ENCODE results near the gene GNAQ. TPM values are rescaled to one million over a fixed set of nuclear protein-coding genes. Genes with fewer than 3 reads are reported as not detected.

GNAQ gene
- total and polyA plus RNA-seq, 2 experiments from 2014 or later, result 21.1 to 43.1 TPM

DNA sequence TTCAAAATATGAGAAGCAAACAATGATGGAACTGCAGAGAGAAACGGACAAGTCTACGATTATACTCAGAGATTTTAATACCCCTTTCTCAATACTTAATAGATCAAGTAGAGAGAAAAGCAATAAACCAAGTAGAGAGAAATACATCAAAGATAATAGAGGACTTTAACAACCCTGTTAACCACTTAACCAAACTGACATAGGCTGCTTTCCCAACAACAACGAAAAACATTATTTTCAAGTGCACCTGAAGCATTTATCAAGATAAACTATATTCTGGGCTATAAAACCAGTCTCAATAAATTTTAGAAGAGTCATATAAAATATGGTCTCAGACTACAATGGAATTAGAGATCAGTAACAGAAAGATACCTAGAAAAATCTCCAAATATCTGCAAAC is 67.4 kb downstream of the GNAQ start:
- Histone ChIP-seq H3F3A (replicated peaks; ENCODE audit: low read depth) (no peaks in the 10 kb centered on the region), H3K4me1 (ENCODE audit: insufficient read depth) (peaks cover 47% of the 10 kb centered on the region), H4K20me1 (replicated peaks; ENCODE audit: insufficient read depth) (no peaks in the 10 kb centered on the region), H3K27me3 (ENCODE audit: insufficient read depth) (no peaks in the 10 kb centered on the region), H3K4me2 (no peak overlapping the region), H3K27ac (ENCODE audit: low read depth) (no peak overlapping the region), H3K9me2 (ENCODE audit: insufficient read depth) (no peaks in the 10 kb centered on the region), H2AFZ (no peak overlapping the region), H3K4me3 (no peak overlapping the region), H3K79me2 (replicated peaks; ENCODE audit: insufficient read depth) (peaks cover 100% of the 10 kb centered on the region), H3K36me3 (ENCODE audit: insufficient read depth) (no peaks in the 10 kb centered on the region)
- Mint-ChIP-seq H3K9me3 (no peaks in the 10 kb centered on the region), H3K36me3 (ENCODE audit: low read depth) (peaks cover 7% of the 10 kb centered on the region; the same call in 1 of the 3 replicates), H3K27me3 (ENCODE audit: insufficient read depth, low read depth, poor library complexity) (peaks cover 8% of the 10 kb centered on the region), H3K4me1 (peaks cover 66% of the 10 kb centered on the region), H3K4me3 (no peak overlapping the region), H3K27ac (no peak overlapping the region)
- no peak for TF ChIP-seq ZNF114 (CRISPR knock-in tag; IDR thresholded peaks at IDR 0.05)
- no peak for TF ChIP-seq STAT1 (IDR thresholded peaks at IDR 0.05; ENCODE audit: unreplicated experiment)
- TF ChIP-seq, protein P1, sequence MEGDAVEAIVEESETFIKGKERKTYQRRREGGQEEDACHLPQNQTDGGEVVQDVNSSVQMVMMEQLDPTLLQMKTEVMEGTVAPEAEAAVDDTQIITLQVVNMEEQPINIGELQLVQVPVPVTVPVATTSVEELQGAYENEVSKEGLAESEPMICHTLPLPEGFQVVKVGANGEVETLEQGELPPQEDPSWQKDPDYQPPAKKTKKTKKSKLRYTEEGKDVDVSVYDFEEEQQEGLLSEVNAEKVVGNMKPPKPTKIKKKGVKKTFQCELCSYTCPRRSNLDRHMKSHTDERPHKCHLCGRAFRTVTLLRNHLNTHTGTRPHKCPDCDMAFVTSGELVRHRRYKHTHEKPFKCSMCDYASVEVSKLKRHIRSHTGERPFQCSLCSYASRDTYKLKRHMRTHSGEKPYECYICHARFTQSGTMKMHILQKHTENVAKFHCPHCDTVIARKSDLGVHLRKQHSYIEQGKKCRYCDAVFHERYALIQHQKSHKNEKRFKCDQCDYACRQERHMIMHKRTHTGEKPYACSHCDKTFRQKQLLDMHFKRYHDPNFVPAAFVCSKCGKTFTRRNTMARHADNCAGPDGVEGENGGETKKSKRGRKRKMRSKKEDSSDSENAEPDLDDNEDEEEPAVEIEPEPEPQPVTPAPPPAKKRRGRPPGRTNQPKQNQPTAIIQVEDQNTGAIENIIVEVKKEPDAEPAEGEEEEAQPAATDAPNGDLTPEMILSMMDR (conservative IDR thresholded peaks at IDR 0.05; ENCODE audit: low read depth in 2 of 2), result no peak
- TF ChIP-seq POLR2AphosphoS5 (IDR thresholded peaks at IDR 0.05; ENCODE audit: low read depth), result no peak
- TF ChIP-seq ZNF331 (CRISPR knock-in tag; IDR thresholded peaks at IDR 0.05; ENCODE audit: low read depth), result no peak
- TF ChIP-seq CREB1 (CRISPR knock-in tag; IDR thresholded peaks at IDR 0.05; ENCODE audit: low read depth), result no peak
- TF ChIP-seq JUNB (IDR thresholded peaks at IDR 0.05; ENCODE audit: unreplicated experiment), result no peak
- no peak for TF ChIP-seq EZH2phosphoT487 (IDR thresholded peaks at IDR 0.05; ENCODE audit: unreplicated experiment)
- TF ChIP-seq, protein P2, sequence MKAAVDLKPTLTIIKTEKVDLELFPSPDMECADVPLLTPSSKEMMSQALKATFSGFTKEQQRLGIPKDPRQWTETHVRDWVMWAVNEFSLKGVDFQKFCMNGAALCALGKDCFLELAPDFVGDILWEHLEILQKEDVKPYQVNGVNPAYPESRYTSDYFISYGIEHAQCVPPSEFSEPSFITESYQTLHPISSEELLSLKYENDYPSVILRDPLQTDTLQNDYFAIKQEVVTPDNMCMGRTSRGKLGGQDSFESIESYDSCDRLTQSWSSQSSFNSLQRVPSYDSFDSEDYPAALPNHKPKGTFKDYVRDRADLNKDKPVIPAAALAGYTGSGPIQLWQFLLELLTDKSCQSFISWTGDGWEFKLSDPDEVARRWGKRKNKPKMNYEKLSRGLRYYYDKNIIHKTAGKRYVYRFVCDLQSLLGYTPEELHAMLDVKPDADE (IDR thresholded peaks at IDR 0.05), result no peak
- TF ChIP-seq, protein P3, sequence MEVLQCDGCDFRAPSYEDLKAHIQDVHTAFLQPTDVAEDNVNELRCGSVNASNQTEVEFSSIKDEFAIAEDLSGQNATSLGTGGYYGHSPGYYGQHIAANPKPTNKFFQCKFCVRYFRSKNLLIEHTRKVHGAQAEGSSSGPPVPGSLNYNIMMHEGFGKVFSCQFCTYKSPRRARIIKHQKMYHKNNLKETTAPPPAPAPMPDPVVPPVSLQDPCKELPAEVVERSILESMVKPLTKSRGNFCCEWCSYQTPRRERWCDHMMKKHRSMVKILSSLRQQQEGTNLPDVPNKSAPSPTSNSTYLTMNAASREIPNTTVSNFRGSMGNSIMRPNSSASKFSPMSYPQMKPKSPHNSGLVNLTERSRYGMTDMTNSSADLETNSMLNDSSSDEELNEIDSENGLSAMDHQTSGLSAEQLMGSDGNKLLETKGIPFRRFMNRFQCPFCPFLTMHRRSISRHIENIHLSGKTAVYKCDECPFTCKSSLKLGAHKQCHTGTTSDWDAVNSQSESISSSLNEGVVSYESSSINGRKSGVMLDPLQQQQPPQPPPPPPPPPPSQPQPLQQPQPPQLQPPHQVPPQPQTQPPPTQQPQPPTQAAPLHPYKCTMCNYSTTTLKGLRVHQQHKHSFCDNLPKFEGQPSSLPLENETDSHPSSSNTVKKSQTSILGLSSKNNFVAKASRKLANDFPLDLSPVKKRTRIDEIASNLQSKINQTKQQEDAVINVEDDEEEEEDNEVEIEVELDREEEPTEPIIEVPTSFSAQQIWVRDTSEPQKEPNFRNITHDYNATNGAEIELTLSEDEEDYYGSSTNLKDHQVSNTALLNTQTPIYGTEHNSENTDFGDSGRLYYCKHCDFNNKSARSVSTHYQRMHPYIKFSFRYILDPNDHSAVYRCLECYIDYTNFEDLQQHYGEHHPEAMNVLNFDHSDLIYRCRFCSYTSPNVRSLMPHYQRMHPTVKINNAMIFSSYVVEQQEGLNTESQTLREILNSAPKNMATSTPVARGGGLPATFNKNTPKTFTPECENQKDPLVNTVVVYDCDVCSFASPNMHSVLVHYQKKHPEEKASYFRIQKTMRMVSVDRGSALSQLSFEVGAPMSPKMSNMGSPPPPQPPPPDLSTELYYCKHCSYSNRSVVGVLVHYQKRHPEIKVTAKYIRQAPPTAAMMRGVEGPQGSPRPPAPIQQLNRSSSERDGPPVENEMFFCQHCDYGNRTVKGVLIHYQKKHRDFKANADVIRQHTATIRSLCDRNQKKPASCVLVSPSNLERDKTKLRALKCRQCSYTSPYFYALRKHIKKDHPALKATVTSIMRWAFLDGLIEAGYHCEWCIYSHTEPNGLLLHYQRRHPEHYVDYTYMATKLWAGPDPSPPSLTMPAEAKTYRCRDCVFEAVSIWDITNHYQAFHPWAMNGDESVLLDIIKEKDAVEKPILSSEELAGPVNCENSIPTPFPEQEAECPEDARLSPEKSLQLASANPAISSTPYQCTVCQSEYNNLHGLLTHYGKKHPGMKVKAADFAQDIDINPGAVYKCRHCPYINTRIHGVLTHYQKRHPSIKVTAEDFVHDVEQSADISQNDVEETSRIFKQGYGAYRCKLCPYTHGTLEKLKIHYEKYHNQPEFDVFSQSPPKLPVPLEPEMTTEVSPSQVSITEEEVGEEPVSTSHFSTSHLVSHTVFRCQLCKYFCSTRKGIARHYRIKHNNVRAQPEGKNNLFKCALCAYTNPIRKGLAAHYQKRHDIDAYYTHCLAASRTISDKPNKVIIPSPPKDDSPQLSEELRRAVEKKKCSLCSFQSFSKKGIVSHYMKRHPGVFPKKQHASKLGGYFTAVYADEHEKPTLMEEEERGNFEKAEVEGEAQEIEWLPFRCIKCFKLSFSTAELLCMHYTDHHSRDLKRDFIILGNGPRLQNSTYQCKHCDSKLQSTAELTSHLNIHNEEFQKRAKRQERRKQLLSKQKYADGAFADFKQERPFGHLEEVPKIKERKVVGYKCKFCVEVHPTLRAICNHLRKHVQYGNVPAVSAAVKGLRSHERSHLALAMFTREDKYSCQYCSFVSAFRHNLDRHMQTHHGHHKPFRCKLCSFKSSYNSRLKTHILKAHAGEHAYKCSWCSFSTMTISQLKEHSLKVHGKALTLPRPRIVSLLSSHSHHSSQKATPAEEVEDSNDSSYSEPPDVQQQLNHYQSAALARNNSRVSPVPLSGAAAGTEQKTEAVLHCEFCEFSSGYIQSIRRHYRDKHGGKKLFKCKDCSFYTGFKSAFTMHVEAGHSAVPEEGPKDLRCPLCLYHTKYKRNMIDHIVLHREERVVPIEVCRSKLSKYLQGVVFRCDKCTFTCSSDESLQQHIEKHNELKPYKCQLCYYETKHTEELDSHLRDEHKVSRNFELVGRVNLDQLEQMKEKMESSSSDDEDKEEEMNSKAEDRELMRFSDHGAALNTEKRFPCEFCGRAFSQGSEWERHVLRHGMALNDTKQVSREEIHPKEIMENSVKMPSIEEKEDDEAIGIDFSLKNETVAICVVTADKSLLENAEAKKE (CRISPR knock-in tag; IDR thresholded peaks at IDR 0.05), result no peak
- no peak for TF ChIP-seq EZH2 (IDR thresholded peaks at IDR 0.05; ENCODE audit: low read depth, unreplicated experiment)
- TF ChIP-seq NANOG (IDR thresholded peaks at IDR 0.05; ENCODE audit: borderline replicate concordance), result no peak
- TF ChIP-seq, protein P4, sequence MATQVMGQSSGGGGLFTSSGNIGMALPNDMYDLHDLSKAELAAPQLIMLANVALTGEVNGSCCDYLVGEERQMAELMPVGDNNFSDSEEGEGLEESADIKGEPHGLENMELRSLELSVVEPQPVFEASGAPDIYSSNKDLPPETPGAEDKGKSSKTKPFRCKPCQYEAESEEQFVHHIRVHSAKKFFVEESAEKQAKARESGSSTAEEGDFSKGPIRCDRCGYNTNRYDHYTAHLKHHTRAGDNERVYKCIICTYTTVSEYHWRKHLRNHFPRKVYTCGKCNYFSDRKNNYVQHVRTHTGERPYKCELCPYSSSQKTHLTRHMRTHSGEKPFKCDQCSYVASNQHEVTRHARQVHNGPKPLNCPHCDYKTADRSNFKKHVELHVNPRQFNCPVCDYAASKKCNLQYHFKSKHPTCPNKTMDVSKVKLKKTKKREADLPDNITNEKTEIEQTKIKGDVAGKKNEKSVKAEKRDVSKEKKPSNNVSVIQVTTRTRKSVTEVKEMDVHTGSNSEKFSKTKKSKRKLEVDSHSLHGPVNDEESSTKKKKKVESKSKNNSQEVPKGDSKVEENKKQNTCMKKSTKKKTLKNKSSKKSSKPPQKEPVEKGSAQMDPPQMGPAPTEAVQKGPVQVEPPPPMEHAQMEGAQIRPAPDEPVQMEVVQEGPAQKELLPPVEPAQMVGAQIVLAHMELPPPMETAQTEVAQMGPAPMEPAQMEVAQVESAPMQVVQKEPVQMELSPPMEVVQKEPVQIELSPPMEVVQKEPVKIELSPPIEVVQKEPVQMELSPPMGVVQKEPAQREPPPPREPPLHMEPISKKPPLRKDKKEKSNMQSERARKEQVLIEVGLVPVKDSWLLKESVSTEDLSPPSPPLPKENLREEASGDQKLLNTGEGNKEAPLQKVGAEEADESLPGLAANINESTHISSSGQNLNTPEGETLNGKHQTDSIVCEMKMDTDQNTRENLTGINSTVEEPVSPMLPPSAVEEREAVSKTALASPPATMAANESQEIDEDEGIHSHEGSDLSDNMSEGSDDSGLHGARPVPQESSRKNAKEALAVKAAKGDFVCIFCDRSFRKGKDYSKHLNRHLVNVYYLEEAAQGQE (IDR thresholded peaks at IDR 0.05; ENCODE audit: unreplicated experiment), result no peak
- no peak for ATAC-seq
- DNase-seq (ENCODE audit: low spot score), result no peak
